Measurements from ENCODE around the gene HP1BP3.

GRCh38 chr1:20712215-20712577 lies 74.9 kb downstream of the HP1BP3 start:
- no peak for TF ChIP-seq CTCF (IDR thresholded peaks at IDR 0.05)
- no peak for TF ChIP-seq POLR2AphosphoS5 (IDR thresholded peaks at IDR 0.05; ENCODE audit: insufficient read depth in 1 of 2, low read depth in 1 of 2)
- TF ChIP-seq POLR2A (IDR thresholded peaks at IDR 0.05): no peak
